ENCODE measurements around the gene PRDM16. TPM values are rescaled to one million over a fixed set of nuclear protein-coding genes. Genes with fewer than 3 reads are reported as not detected.

PRDM16 gene
- total and polyA plus RNA-seq, 2 of the 4 experiments (the other 2 are of a cell fraction) = 0.02 TPM; not detected in 1

GRCh38 chr1:3119725-3120124, 50.7 kb downstream of the PRDM16 start:
- in situ Hi-C loops (cut with MboI; ENCODE audit: low sequenced_read_pairs) = no loop called here
- no peak overlapping the region for H2BK15ac ChIP-seq (ENCODE audit: low read depth, low read length)
- BruUV-seq (replicated peaks) = no TSS peak

More at GRCh38 chr1:3119725-3120124, 50.7 kb downstream of the PRDM16 start:
- H3K9me1 ChIP-seq (ENCODE audit: insufficient read depth, low read length) = no peaks in the 10 kb centered on the region
- WGBS, 2 experiments (ENCODE audit: extremely low coverage in 2 of 2, insufficient read length in 1 of 2) = 47% methylated on average over 2 of the region's 10 CpGs; no CpG with 5 or more reads in 1 of the 2 experiments
- H3K27me3 ChIP-seq (ENCODE audit: control insufficient read depth, insufficient read depth, low read length) = no peaks in the 10 kb centered on the region
- no peak overlapping the region for H3K9ac ChIP-seq (ENCODE audit: low read depth, low read length)
- no peak overlapping the region for H3K4ac ChIP-seq (ENCODE audit: low read depth, low read length)
- dilution Hi-C loops (cut with HindIII; ENCODE audit: low sequenced_read_pairs, unreplicated experiment) = no loop called here
- no peak overlapping the region for H4K91ac ChIP-seq (ENCODE audit: insufficient read depth, low read depth, low read length)
- no peak overlapping the region for H2BK5ac ChIP-seq (ENCODE audit: low read depth, low read length, poor library complexity, severe bottlenecking)
- TF ChIP-seq SMC3 (IDR thresholded peaks at IDR 0.05; ENCODE audit: low read depth, low read length) (no peak), RCOR1 (IDR thresholded peaks at IDR 0.05; ENCODE audit: insufficient replicate concordance, low read length) (no peak), CHD1 (IDR thresholded peaks at IDR 0.05; ENCODE audit: low read depth, low read length) (no peak)
- TF ChIP-seq, protein P1, sequence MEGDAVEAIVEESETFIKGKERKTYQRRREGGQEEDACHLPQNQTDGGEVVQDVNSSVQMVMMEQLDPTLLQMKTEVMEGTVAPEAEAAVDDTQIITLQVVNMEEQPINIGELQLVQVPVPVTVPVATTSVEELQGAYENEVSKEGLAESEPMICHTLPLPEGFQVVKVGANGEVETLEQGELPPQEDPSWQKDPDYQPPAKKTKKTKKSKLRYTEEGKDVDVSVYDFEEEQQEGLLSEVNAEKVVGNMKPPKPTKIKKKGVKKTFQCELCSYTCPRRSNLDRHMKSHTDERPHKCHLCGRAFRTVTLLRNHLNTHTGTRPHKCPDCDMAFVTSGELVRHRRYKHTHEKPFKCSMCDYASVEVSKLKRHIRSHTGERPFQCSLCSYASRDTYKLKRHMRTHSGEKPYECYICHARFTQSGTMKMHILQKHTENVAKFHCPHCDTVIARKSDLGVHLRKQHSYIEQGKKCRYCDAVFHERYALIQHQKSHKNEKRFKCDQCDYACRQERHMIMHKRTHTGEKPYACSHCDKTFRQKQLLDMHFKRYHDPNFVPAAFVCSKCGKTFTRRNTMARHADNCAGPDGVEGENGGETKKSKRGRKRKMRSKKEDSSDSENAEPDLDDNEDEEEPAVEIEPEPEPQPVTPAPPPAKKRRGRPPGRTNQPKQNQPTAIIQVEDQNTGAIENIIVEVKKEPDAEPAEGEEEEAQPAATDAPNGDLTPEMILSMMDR (conservative IDR thresholded peaks at IDR 0.05; ENCODE audit: low read depth, low read length) = no peak
- H3K14ac ChIP-seq (replicated peaks; ENCODE audit: low read depth, low read length) = no peak overlapping the region
- no peak overlapping the region for H3K27ac ChIP-seq (ENCODE audit: insufficient read depth, low read length)
- no peak overlapping the region for H4K8ac ChIP-seq (ENCODE audit: low read depth in 2 of 2, low read length in 2 of 2)
- H3K79me1 ChIP-seq (ENCODE audit: low read depth in 1 of 2, low read length in 2 of 2) = no peaks in the 10 kb centered on the region
- intact Hi-C loops (cut with micrococcal nuclease) = no loop called here
- H3K4me1 ChIP-seq (ENCODE audit: control insufficient read depth, insufficient read depth, low read length) = no peaks in the 10 kb centered on the region
- no peak overlapping the region for H3K4me3 ChIP-seq (ENCODE audit: insufficient read depth, low read depth, low read length)
- ChIA-PET POLR2A (ENCODE audit: unreplicated experiment) (no interaction called here), CTCF (no interaction called here)
- H2AFZ ChIP-seq (replicated peaks; ENCODE audit: low read length, poor library complexity) = no peak overlapping the region
- no peak overlapping the region for H2AK5ac ChIP-seq (ENCODE audit: low read depth, low read length)
- H2BK120ac ChIP-seq (ENCODE audit: low read depth, low read length) = no peak overlapping the region
- H3K9me3 ChIP-seq (ENCODE audit: control insufficient read depth, insufficient read depth, low read length) = peaks cover 50% of the 10 kb centered on the region
- no peak overlapping the region for H3K56ac ChIP-seq (ENCODE audit: extremely low read depth, insufficient read depth, low read length)
- no peak overlapping the region for H2BK20ac ChIP-seq (ENCODE audit: low read depth, low read length)
- H3K4me2 ChIP-seq (ENCODE audit: low read depth, low read length) = no peak overlapping the region
- no peak overlapping the region for H4K5ac ChIP-seq (ENCODE audit: low read depth, low read length)
- ATAC-seq (ENCODE audit: low read depth) = no peak
- DNase-seq = no peak
- no peak overlapping the region for H3K18ac ChIP-seq (ENCODE audit: low read depth, low read length)
- H2AK9ac ChIP-seq (replicated peaks; ENCODE audit: low read depth, low read length, poor library complexity) = no peak overlapping the region
- H3K36me3 ChIP-seq (ENCODE audit: control insufficient read depth, insufficient read depth, low read length) = no peaks in the 10 kb centered on the region
- H3K23ac ChIP-seq (ENCODE audit: low read depth, low read length) = no peak overlapping the region
- H4K20me1 ChIP-seq (ENCODE audit: insufficient read depth, low read length) = no peaks in the 10 kb centered on the region
